Heart right ventricle (tissue), 16 donors: ENCODE data around the gene SGK1. TPM values are rescaled to one million over a fixed set of nuclear protein-coding genes. Genes with fewer than 3 reads are reported as not detected.

Experiments used
- ATAC-seq, 8 donors: fragments of 200-7000 bp; cut with Tn5 transposase; one replicate each; pipeline ENCODE4 v1.9.1; 2020; ENCODE audit warnings: mild to moderate bottlenecking in 8 of 8, moderate library complexity in 8 of 8, moderate number of reproducible peaks in 1 of 8
- DNase-seq, 2 donors: peaks; one replicate each; pipeline ENCODE4 v3.0.0-alpha.2; 2020
- H3K27ac ChIP-seq, 10 donors: fragments of 200-600 bp; sonication (generic) in 2 of 10; one replicate each; pipeline versions ENCODE4 v1.5.0 to v1.8.0; 2020 to 2022; ENCODE audit warnings: mild to moderate bottlenecking in 3 of 10
- H3K27me3 ChIP-seq, 7 donors: fragments of 200-600 bp; one replicate each; pipeline ENCODE4 v1.8.0; 2021 to 2022; ENCODE audit warnings: mild to moderate bottlenecking in 2 of 7
- H3K36me3 ChIP-seq, 9 donors: fragments of 200-600 bp; sonication (generic) in 1 of 9; one replicate each; pipeline versions ENCODE4 v1.5.0 to v1.8.0; 2020 to 2022; ENCODE audit warnings: mild to moderate bottlenecking in 2 of 9
- H3K4me1 ChIP-seq, 9 donors: fragments of 200-600 bp; sonication (generic) in 1 of 9; one replicate each; pipeline versions ENCODE4 v1.5.0 to v1.8.0; 2020 to 2022; ENCODE audit warnings: mild to moderate bottlenecking in 4 of 9
- H3K4me3 ChIP-seq, 10 donors: fragments of 200-600 bp; sonication (generic) in 2 of 10; one replicate each; pipeline versions ENCODE4 v1.5.0 to v1.8.0; 2020 to 2022; ENCODE audit warnings: mild to moderate bottlenecking in 7 of 10, moderate library complexity in 2 of 10
- H3K9me3 ChIP-seq, 11 donors: fragments of 200-600 bp in 10 of 11; sonication (generic) in 2 of 11; one replicate each; pipeline versions ENCODE4 v1.5.0 to v1.8.0; 2013 to 2022; ENCODE audit warnings: mild to moderate bottlenecking in 2 of 11, control low read depth in 1 of 11, moderate library complexity in 1 of 11
- WGBS, 2 donors: extraction: QIAGEN DNeasy Blood & Tissue Kit; methylation state at CpG; one replicate each; pipeline ENCODE4 v1.1.7; 2013; ENCODE audit warnings: inconsistent platforms in 1 of 2; 5-methylcytosine and 5-hydroxymethylcytosine counted together
- intact Hi-C, 10 donors: fragments of 100-400 bp; cut with DNase I; formaldehyde crosslinking; loops; one replicate each; pipeline versions ENCODE4 v1.11.1 to v1.14.2; 2022
- polyA plus RNA-seq, 2 donors: library from polyadenylated mRNA; stranded (reverse); fragments of 200-250 nt; gene quantifications; one replicate each; pipeline ENCODE4 v1.2.3, GENCODE V29; 2013
- total RNA-seq, 10 donors: library from RNA; stranded (reverse); fragmentation: NEBNext Ultra II Directional in 3 of 10; extraction: Animal tissue kit (Norgen Biotek cat#: 25700) in 3 of 10; gene quantifications; one replicate each; pipeline versions ENCODE4 v1.2.1 to v1.2.4, GENCODE V29; 2021 to 2023
- TF ChIP-seq, protein P1 (sequence below), 9 donors: fragments of 200-600 bp; sonication (generic) in 2 of 9; IDR thresholded peaks; one replicate each; pipeline versions ENCODE4 v1.5.0 to v1.8.0; 2021 to 2022; ENCODE audit warnings: antibody characterized with exemption in 9 of 9, mild to moderate bottlenecking in 5 of 9, moderate library complexity in 1 of 9
- donor health status: Arrhythmogenic right ventricular cardiomyopathy.
- donor health status: ischemic (EF 13 %, LVEDD 7.1; RV severe dilation, severe dysfunction).
- donor health status: healthy with polysubstance abuse.
- donor health status: DM: no; HTN: yes; CAD: no.
- donor health status: DM: no; HTN: no; CAD: no.
- donor health status: ischemic (EF 25% LVEDD 6.9; RV normal size, moderate dysfunction).
- donor health status: ischemic (EF 25% LVEDD 5.7; RV mildly dilated, moderate dysfunction).
- donor health status: healthy.
- donor health status: DM: yes; HTN: yes; CAD: no.
- donor health status: Ischemic cardiomyopathy.
- donor health status: ischemic (EF 35%, LVEDD 5.7; RV mildly dilated, moderate dysfunction).
- donor health status: nonischemic (EF 11% LVEDD 7.7; RV severe dilation, severe dysfunction).
- donor health status: DM: yes; HTN: yes; CAD: no.
- donor health status: PGD.
- donor health status: ischemic (EF 29% LVEDD 5.4; RV normal size, mild dysfunction).
- donor health status: nonischemic (EF 23%, LVEDD 6.1; RV moderate dilation, normal function).

SGK1 gene
- total and polyA plus RNA-seq, 12 donors, result 22.5 to 140 (median 43.6) TPM

DNA sequence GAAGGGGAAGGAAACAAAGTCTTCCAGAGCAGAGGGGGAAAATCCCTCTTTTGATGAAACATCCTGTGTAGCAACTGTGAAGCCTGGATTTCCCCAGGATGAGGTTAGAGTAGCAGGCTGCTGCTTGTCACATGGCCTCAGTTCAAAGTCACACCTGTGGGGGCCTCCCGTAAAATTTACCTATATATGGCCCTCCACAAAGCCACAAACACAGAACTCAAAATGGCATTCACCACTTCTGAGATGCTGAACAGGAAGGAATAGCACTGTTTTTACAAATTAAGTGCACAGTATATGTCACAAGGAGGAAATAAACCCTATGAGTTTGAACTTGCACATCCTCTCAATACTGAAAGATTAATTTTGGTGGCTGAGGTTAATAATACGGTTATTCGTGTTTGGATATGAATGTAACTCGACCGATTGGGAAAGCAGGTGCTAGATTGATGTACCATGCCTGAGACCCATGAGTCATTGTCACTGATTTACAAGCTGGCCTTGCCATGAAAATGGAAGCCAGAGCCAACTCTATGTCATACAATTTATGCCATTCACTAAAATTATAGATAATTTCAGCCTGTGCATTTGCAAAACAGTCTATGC lies 70.6 kb downstream of the SGK1 start:
- H3K4me1 ChIP-seq, result peaks cover 0 to 57% (median 19%) of the 10 kb centered on the region in 9 donors
- no peaks in the 10 kb centered on the region for H3K9me3 ChIP-seq
- peak overlapping the region in 2 of 10 donors; percentile 34 to 46 for H3K27ac ChIP-seq
- H3K27me3 ChIP-seq, result no peaks in the 10 kb centered on the region
- TF ChIP-seq, protein P1, sequence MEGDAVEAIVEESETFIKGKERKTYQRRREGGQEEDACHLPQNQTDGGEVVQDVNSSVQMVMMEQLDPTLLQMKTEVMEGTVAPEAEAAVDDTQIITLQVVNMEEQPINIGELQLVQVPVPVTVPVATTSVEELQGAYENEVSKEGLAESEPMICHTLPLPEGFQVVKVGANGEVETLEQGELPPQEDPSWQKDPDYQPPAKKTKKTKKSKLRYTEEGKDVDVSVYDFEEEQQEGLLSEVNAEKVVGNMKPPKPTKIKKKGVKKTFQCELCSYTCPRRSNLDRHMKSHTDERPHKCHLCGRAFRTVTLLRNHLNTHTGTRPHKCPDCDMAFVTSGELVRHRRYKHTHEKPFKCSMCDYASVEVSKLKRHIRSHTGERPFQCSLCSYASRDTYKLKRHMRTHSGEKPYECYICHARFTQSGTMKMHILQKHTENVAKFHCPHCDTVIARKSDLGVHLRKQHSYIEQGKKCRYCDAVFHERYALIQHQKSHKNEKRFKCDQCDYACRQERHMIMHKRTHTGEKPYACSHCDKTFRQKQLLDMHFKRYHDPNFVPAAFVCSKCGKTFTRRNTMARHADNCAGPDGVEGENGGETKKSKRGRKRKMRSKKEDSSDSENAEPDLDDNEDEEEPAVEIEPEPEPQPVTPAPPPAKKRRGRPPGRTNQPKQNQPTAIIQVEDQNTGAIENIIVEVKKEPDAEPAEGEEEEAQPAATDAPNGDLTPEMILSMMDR (IDR thresholded peaks at IDR 0.05), result no peak
- DNase-seq, result no peak
- ATAC-seq, result peak in 6 of 8 donors; percentile 25 to 44 (median 36)
- intact Hi-C loops, result no loop called here
- no peak overlapping the region for H3K4me3 ChIP-seq
- H3K36me3 ChIP-seq, result no peaks in the 10 kb centered on the region
- WGBS, 2 donors, result 59 to 67% methylated on average over 5 of the region's 5 CpGs

DNA sequence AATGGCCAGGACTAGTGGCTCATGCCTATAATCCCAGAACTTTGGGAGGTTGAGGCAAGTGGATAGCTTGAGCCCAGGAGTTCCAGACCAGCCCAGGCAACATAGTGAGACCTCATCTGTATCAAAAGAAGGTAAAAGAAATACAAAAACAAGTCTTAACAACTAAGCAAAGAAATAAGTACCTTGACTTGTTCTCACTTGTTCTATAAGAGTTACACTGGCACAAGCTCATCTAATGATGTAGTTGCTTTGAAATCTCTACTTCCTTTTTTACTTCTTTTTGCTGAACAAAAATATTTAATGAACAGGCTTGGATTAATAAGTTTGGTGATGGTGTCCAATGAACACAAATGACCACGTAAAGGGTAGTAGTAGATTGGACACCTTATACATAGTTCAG lies 72.2 kb downstream of the SGK1 start:
- no peak overlapping the region for H3K4me3 ChIP-seq
- H3K9me3 ChIP-seq, result no peaks in the 10 kb centered on the region
- intact Hi-C loops, result no loop called here
- TF ChIP-seq, protein P1 (IDR thresholded peaks at IDR 0.05), result no peak
- H3K4me1 ChIP-seq, result peaks cover 0 to 61% (median 14%) of the 10 kb centered on the region in 9 donors
- no peaks in the 10 kb centered on the region for H3K36me3 ChIP-seq
- H3K27me3 ChIP-seq, result no peaks in the 10 kb centered on the region
- ATAC-seq (no peak), DNase-seq (no peak)
- 92 to 97% methylated on average over 1 of the region's 1 CpG for WGBS, 2 donors
- H3K27ac ChIP-seq, result peak overlapping the region in 1 of 10 donors; percentile 3

DNA sequence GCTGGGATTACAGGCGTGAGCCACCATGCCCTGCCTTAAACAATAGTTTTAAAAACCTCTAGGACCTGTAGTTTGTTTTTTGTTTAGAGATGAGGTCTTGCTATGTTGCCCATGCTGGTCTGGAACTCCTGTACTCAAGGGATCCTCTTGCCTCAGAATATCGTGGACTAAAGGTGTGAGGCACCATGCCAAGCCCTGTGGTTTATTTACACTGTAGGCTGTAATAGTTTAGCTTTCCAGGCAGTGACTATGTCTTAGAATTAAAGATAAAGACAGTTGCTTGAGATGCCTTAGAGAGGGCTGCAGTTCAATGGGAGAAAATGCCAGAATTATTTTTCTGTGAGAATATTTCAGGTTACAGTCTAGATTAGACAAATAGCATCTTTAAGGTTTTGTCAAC lies 72.9 kb downstream of the SGK1 start:
- no peak for ATAC-seq
- no peak overlapping the region for H3K27ac ChIP-seq
- H3K4me1 ChIP-seq, result peaks cover 0 to 62% (median 11%) of the 10 kb centered on the region in 9 donors
- TF ChIP-seq, protein P1 (IDR thresholded peaks at IDR 0.05), result no peak
- H3K36me3 ChIP-seq, result no peaks in the 10 kb centered on the region
- WGBS, 2 donors, result 72 to 79% methylated on average over 2 of the region's 2 CpGs
- no peaks in the 10 kb centered on the region for H3K27me3 ChIP-seq
- no peak overlapping the region for H3K4me3 ChIP-seq
- no peak for DNase-seq
- no peaks in the 10 kb centered on the region for H3K9me3 ChIP-seq
- intact Hi-C loops, result no loop called here

DNA sequence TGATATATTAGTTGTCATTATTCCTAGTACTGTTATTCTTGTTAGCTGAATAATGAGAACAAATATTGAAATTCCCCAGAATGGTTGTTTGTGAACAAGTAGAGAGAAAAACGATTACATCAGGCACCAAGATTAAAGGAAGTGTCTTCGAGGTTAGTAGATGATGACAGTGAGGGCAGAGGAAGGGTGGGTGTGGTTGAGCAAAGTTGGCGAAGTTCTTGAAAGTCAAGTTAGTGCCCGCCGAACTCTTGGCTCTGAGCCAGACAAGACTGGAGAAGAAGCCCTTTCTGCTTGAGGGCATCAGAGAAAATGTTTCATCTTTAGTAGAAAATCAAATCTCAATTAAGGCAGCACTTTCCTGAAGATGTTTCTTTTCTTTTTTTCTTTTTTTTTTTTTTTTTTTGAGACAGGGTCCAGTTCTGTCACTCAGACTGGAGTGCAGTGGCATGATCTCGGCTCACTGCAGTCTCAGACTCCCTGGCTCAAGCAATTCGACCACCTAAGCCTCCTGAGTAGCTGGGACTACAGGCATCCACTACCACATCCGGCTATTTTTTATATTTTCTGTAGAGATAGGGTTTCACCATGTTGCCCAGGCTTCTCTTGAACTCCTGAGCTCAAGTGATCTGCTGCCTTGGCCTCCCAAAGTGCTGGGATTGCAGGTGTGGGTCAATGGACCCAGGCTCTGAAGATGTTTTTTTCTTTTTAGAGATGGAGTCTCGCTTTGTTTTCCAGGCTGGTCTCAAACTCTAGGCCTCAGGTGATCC lies 77.1 kb downstream of the SGK1 start:
- ATAC-seq, result peak in 4 of 8 donors; percentile 31 to 51 (median 40)

More for the DNA sequence above, 77.1 kb downstream of the SGK1 start:
- TF ChIP-seq, protein P1 (IDR thresholded peaks at IDR 0.05), result no peak
- Histone ChIP-seq H3K27ac (peak overlapping the region in 3 of 10 donors; percentile 0 to 75 (median 4)), H3K36me3 (no peaks in the 10 kb centered on the region), H3K27me3 (no peaks in the 10 kb centered on the region), H3K4me3 (no peak overlapping the region), H3K4me1 (peaks cover 0 to 57% (median 22%) of the 10 kb centered on the region in 9 donors), H3K9me3 (no peaks in the 10 kb centered on the region)
- intact Hi-C loops, result no loop called here
- peak; percentile 44 to 73 for DNase-seq
- 69 to 80% methylated on average over 9 of the region's 9 CpGs for WGBS, 2 donors
